HG03103 (cell line): ENCODE measurements around the gene GINS1.
A peak's percentile ranks its signal among the peaks of the same experiment; 100 is the strongest.
"Not testable (repeated sequence)": the region's sequence is repeated elsewhere in the genome, so short reads cannot be mapped to it uniquely, and the experiment has no call there.

Experiments used
- ATAC-seq: cut with Tn5 transposase; IDR thresholded peaks from one replicate; pipeline ENCODE4 v1.9.1; 2021; ENCODE audit warnings: low read depth; ENCODE audit not compliant: unreplicated experiment

GINS1 gene

DNA sequence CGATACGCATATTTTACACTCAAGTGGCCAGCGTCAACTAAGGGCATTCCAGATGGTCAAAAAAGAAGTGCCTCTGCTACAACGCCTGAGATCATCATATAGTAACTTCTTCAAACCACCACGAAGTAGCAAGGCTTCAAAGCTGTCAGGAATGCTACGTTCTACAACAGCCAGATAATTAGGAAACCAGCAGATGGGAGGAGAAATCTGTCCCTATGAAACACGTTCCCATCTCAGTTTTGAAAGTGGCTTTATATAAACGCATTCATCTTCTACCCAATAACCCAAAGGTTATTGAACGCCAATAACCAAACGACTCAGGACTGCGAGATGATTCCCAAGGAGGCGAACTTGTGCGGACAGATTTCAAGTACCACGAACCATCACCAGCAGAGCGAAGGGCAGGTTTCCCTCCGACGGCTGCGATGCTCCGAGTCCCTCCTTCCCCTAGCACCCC lies 18.0 kb upstream of the GINS1 start:
- ATAC-seq: no peak

DNA sequence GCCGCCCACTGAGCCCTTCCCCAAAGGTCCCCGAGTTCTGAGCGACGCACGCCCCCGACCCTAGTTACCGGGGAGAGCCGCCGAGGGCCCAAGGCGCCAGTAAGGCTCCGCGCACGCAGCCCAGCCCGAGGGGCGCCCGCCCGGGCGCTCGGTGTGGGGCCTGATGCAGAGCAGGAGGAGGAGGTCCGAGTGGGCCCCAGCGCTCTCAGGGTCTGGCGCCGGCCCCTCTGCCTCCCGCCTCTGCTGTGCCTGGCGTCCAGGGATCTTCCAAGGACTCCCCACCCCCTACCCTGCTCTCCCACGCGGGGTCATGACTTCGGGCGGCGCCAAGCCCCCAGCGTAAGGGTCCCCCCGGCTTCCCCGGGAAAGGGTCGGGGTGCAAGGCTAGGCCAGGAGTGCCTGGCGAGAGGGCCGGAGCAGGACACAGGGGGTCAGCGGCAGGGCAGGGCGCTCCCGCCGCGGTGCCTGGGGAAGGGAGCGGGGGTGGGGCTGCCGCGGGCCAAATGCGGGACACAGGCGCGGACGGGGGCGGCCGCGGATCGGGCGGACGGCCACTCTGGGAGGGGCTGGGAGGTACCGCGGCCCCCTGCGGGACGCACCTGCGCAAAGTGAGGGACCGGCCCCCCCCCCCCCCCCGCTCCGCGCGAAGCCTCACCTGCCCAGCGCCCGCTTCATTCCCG lies 17.5 kb upstream of the GINS1 start:
- peak; percentile 12 for ATAC-seq

DNA sequence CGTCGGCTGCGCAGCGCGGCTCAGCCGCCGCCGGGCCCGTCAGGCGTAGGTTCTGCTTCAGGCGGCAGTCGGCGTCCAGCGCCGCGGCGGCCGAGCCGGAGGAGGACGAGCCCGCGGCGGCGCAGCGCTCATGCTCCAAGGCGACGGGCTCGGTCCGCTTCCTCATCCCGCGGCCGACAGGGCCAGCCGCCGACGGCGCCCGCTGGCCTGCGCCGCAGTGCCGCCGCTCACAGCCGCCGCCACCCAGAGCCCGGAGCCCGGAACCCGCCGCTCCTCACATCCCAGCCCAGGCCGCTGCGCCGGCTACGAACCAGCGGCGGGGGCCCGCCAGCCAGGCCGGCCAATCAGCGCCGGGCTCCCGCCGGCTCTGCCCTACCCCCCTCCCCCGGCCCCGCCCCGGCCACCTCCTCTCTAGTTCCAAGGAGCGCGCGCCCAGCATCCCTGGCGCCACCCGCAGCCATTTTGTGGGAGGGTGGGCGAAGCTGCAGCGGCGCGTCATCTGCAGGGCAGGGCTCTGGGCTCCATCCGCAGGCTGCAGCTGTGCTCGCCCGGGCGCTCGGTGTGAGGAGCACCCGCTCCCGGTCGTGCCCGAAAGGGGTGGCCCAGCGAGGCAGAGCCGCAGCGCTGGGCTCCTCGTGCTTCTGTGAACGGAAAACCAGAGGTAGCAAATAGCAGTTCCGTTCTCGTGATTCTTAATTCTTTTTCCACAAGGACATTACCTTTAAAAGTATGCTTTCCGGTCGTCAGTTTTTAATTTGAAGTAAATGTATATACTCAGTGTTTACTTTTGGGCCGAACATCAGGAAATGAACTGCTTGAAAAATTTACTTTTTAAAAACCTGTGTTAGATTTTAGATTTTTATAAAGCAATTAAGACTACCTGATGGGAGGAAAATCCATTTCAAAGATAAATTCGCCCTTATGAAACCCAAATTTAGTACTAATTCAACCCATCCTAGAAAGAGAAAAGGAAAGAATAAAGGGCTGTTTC lies 16.6 kb upstream of the GINS1 start, which contains the start of gene ABHD12:
Gene ABHD12 (minus strand): TSS at position 298 of the 991 bp plus-strand sequence. CDS start 132 bp downstream, at position 166.
- peak; percentile 89 for ATAC-seq

DNA sequence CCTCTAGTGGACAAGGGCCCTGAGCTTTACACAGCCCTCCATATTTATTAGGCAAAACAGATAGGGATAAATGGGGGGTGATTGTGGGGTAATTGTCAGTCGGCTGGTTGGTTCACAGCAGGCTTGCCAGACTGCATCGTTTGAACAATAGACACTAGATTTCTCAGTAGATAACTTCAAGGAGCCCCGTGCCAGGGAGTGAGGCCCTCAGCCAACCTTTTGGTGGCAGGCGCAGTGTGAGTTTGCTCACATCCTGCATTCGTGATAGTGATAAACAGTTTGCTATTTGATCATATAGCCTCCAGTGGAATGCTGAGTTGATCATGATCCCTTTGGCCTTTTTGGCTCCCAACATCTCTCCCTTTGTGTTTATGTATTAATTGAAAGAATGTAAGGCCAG lies 13.2 kb upstream of the GINS1 start:
- ATAC-seq: no peak

DNA sequence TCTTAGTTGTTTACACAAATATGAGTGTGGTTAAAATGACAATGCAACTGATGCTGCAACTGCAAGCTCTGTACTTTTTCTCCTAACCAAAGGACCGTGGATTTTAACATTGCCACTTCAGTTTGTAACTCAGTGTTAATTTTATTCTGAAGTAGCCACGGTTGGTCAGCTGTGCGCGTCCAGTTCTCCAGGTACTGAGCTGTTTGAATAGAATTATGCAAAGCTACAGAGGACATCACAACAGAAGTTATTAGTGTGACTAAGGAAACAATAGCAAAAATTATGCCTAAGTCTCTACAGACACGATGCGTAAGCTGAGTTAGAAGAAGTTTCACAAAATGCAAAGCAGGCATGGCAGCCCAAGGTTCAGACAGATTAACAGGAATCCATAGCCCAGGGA lies 12.5 kb upstream of the GINS1 start:
- no peak for ATAC-seq

DNA sequence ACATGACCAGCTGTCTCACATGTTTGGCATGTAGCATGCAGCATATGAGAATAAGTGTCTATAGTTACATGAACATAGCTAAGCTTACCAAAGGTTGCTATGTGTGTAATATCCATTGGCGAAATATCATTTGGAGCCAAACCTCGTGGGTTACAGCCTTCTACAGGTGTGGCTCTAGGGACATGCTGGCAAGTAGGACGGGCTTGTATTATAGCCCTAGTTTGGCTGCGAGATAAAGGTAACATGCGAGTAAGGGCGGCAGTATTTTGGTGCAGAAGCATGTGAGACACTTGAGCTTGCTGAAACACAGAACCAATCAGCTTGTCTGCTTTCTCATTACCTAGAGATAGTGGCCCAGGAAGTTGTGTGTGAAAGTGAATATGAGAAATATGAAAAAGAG lies 10.4 kb upstream of the GINS1 start:
- no peak for ATAC-seq

DNA sequence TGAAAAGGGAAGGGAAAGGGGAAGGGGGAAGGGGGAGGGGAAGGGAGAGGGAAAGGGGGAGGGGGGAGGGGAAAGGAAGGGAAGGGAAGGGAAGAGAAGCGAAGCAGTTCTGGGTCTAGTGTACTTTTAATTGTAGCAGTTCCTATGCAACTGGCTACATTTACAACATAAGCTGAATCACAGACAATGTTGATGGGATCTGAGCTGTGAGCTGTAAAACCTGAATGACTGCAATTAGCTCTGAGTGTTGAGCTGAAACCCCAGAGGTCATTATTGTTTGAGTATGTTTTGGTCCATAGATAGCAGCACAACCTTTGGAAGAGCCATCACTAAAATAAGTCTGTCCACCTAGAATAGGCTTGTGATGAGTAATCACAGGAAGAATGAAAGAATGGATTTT lies 9.7 kb upstream of the GINS1 start:
- ATAC-seq: no peak

DNA sequence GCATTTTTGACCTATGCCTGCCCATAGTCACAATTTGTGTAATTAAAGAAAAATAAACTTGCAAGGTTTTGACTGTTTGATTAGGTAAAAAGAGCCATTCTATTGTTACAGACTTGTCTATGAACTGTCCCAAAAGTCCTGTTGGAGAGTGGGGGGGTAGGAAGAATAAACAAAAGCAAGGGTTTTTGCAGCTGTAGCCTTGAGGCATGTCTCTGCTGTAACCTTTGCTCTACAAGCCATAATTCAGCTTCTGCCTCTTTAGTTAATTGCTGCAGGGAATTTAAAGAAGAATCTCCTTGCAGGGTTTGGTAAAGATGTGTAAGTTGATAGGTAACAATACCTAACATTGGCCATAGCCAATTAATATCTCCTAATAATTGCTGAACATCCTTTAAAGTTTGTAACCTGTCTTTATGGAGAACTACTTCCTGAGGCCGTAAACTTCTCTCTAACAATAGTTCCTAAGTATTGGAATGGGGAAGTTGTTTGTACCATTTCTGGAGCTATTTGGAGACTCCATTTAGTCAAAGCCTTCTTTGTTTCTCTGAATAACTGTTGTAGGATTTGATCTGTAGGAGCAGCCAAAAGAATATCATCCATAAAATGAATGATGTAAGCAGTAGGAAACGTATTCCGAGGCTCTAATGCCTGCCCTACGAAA lies 9.0 kb upstream of the GINS1 start:
- no peak for ATAC-seq

DNA sequence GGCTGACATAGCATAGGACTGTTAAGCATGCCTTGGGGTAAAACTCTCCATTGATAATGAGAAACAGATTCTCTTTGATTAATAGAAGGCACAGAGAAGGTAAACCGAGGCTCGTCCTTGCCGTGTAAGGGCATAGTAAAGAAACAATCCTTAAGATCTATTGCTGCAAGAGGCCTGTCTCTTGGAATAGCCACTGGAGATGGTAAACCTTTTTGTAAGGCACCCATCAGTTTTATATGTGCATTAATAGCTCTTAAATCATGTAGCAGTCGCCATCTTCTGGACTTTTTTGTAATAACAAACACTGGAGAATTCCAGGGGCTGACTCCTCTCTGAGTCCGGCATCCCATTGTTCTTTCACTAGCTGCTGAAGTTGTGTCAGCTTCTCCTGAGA lies 8.4 kb upstream of the GINS1 start:
- no peak for ATAC-seq

DNA sequence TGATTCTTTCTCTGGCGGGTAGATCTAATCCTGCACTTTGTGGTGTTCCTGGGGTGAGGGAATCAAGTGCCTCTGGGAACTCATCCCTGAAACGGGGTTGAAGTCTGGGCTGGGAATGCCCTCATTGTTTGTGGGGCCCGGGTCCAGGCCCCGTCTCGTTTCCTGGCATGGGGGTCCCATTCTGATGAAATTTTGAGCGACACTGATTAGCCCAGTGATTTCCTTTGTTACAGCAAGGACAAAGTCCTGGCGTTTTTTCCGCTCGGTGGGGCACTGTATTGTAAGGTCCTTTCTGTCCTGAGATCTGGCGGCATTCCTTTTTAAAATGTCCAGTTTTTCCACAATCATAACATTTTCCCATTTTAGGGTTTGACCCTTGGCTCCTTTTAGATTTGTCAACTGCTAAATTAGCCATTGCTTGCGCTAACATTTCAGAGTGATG lies 7.2 kb upstream of the GINS1 start:
- not testable (repeated sequence) for ATAC-seq

DNA sequence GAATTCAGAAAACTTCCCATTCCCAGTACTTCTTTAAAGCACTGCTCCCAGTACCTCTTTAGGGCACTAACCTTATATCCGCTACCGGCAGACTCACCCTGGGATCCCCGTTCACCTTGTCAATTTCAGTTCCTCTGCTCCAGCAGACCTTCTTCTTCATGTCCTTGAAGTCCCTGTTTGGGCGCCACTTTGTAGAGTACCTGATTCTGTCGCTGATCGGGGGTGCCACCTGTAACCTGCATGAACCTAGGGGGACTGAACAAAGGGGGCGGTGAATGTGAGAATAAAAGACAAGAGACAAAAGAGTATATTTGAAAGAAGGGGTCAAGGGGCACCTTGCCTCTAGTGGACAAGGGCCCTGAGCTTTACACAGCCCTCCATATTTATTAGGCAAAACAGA lies 4.9 kb upstream of the GINS1 start:
- ATAC-seq: no peak

DNA sequence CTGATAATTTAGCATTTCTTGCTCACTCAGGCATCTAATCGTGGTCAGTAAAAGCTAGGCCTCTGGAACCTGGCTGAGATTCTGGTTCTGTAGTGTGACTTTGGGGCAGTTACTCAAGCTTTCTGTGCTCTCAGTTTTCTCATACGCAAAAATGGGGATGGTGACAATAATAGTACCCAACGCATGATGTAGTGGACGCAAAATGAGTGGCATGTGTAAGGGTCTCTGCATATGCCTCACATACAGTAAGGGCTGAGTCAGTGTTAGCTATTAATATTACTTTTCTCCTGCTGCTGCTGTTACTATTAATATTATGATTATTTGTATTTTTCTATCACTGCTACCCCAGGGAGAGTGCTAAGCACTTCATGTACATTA lies 686 bp downstream of the GINS1 start:
- no peak for ATAC-seq

DNA sequence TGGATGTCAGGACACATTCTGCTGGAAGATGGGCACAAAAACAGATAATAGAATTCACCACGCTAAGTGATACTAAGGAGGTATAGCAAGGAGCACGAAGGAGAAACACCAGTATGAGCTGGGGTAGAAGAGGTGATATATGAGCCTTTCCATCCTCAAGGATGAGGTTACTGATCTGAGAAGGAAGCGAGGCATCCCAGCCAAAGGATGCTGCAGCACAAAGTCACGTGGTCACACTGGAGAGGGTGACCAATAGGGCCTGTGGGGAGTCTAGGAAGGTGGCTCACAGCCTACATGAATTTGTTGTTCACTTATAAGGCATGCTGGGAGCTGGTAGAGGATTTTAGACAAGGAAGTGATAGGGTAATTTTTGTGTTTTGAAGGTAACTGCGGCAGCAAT lies 1.4 kb downstream of the GINS1 start:
- no peak for ATAC-seq

DNA sequence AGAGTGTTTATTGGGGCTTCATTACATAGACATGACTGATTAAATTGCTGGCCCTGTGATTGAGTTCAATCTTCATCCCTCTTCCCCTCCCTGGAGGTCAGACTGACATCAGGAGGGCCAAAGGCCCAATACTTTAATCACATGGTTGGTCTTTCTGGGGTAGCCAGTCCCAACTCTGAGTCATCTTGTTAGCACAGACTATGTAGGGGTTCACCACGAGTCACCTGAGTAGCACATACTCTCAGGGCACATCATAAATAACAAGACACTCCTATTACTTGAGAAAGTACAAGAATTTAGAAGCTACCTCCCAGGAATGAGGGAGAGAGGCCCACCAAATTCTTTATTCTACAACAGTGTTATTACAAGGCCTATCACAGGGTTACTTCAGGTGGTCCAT lies 11.3 kb downstream of the GINS1 start:
- ATAC-seq: no peak

DNA sequence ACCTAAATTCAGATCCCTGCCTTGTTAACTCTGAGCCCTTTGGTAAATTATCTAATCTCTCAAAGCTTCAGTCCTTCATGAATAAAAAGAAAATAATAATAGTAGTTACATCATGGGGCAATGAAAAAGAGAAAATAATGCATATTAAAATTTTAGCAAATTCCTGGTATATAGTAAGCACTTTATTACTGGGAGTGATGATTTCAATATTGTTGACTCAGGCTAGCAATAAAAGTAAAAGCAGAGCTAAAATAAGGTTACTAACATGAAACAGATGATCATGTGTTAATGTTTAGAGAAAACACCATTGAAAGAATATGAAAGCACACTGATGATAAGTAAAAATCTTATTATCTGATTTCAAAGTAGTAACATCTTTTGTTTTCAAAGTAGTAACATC lies 13.6 kb downstream of the GINS1 start:
- ATAC-seq: no peak

DNA sequence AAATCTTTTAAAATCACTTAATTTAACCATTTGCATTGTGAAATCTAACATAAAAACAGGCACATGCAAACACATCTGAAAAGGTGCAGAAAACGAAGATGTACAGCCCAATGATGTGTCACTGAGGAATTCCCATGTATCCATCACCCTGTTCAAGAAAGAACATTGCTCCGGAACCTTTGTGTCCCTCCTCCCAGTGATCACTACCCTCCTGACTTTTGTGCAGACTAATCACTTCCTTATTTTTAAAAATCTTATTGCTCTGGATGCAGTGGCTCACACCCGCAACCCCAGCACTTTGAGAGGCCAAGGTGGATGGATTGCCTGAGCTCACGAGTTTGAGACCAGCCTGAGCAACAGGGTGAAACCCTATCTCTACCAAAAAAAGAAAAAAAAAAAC lies 14.6 kb downstream of the GINS1 start:
- no peak for ATAC-seq

DNA sequence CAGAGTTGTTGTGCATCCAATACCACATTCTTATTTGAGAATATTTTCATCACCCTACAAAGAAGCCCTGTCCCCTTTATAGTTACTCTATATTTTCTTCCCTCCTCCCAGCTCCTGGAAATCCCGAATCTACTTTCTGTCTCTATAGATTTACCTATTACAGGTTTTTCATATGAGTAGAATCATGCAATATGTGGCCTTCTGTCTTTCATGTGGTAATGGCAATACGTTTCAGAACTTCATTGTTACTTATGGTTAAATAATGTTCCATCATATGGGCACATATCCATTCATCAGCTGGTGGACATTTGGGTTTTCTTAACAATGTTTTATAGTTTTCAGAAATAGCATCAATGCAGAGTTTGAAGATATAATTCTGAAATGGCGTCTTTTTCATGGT lies 17.1 kb downstream of the GINS1 start:
- no peak for ATAC-seq

DNA sequence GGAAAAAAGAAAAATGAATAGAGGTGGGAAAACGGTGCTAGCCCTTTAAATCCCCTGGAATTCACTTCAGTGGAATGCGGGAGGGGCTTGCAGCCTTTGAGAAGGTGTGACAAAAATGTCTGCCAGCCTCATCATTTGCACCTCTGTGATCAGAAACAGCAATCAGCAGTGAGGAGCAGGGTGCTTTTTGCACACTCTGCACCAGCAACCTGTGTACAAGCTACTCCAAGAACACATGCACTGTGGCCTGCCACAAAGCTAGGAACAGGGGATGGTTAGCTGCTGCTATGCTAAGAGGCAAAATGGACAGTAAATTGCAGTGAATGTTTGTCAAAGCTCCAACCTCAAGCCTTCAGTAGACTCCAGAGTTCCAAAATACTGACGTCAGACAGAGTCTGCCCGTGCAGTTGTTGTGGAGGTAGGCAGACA lies 29.7 kb downstream of the GINS1 start:
- ATAC-seq: no peak

DNA sequence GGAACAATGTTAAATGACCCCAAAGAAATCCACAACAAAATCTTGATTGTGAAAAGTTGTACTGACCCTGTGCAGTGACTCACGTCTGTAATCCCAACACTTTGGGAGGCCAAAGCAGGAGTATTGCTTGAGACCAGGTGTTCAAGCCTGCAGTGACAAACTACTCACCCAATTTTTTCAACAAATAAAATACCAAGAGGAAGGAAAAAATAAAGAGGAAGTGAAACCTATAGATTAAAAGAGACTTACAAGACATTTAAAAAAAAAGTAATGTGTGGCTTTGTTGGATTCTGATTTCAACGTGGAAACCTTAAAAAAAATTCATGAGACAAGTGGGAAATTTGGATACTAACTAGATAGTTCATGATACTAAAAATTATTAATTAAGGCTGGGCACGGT lies 31.9 kb downstream of the GINS1 start:
- no peak for ATAC-seq

DNA sequence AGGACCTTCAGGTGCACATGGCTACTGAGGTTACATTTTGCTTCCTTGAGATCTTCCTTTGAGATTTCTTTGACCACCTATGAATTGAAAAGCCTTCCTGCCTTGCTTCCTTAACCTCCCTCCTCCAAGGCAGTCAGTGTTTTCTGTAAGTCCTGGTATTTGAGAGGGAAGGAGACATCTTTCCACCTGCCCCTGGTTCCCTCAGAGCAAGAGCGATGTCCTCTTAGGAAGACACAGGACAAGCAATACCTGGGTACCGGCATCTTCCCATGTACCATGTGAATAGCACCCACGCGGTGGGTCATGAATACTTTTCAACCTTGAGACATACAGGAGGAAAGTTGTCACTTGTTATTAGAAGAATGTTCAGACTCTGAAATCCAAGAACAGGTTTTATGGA lies 37.1 kb downstream of the GINS1 start:
- ATAC-seq: no peak

DNA sequence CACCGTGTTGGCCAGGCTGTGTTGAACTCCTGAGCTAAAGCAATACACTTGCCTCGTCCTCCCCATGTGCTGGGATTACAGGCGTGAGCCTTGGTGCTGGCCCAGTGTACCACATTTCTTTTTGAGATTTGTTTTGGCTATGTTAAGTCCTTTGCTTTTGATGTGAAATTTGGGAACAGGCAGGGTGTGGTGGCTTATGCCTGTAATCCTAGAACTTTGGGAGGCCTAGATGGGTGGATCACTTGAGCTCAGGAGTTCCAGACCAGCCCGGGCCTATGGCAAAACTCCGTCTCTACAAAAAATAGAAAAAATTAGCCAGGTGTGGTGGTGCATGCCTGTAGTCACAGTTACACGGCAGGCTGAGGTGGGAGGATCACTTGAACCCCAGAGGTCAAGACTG lies 40.2 kb downstream of the GINS1 start:
- ATAC-seq: no peak
